Osteoblast (primary cell): Measurements from ENCODE around the gene HECTD2. TPM values are rescaled to one million over a fixed set of nuclear protein-coding genes. Genes with fewer than 3 reads are reported as not detected.
A peak's percentile ranks its signal among the peaks of the same experiment; 100 is the strongest.

Experiments
- DNase-seq: peaks from one replicate; pipeline ENCODE4 v3.0.0; 2011; ENCODE audit warnings: low spot score, mixed read lengths; ENCODE audit not compliant: insufficient read length; ENCODE audit errors: missing footprints
- H2AFZ ChIP-seq: 2 replicates; pipeline ENCODE4 v1.6.0; 2011; ENCODE audit warnings: mild to moderate bottlenecking, low read length
- H3K27ac ChIP-seq: 2 replicates; pipeline ENCODE4 v1.5.1; 2011; ENCODE audit warnings: mild to moderate bottlenecking, low read depth, low read length, moderate library complexity
- H3K27me3 ChIP-seq: 2 replicates; pipeline ENCODE4 v1.6.0; 2012; ENCODE audit warnings: mild to moderate bottlenecking, control low read depth, inconsistent platforms, low read length, moderate library complexity; ENCODE audit not compliant: insufficient read depth
- H3K36me3 ChIP-seq: 2 replicates; pipeline ENCODE4 v1.5.1; 2011; ENCODE audit warnings: mild to moderate bottlenecking, low read length, control low read depth, moderate library complexity; ENCODE audit not compliant: insufficient read depth
- H3K4me1 ChIP-seq: 2 replicates; pipeline ENCODE4 v1.5.1; 2011; ENCODE audit warnings: mild to moderate bottlenecking, low read length, control low read depth, moderate library complexity; ENCODE audit not compliant: insufficient read depth
- H3K4me2 ChIP-seq: 2 replicates; pipeline ENCODE4 v1.6.0; 2011; ENCODE audit warnings: mild to moderate bottlenecking, low read length; ENCODE audit not compliant: insufficient read depth
- H3K4me3 ChIP-seq: fragments of 200-600 bp; sonication (generic); 3 replicates; pipeline ENCODE4 v1.5.1; 2012; ENCODE audit warnings: mild to moderate bottlenecking, low read length, inconsistent platforms; ENCODE audit not compliant: insufficient read depth
- H3K79me2 ChIP-seq: 2 replicates; pipeline ENCODE4 v1.6.0; 2012; ENCODE audit warnings: mild to moderate bottlenecking, low read length, control low read depth, inconsistent platforms; ENCODE audit not compliant: insufficient read depth
- H3K9me3 ChIP-seq: 2 replicates; pipeline ENCODE4 v1.5.1; 2011; ENCODE audit warnings: low read depth, low read length, control low read depth
- H4K20me1 ChIP-seq: 2 replicates; pipeline ENCODE4 v1.6.0; 2012; ENCODE audit warnings: mild to moderate bottlenecking, low read length, control low read depth; ENCODE audit not compliant: insufficient read depth
- total RNA-seq: library from RNA; depleted of rRNA; stranded (reverse); fragments of >200 nt; gene quantifications from 2 replicates; pipeline ENCODE4 v1.2.3, GENCODE V29; 2012
- TF ChIP-seq, protein P1 (sequence below): IDR thresholded peaks from 2 replicates; pipeline ENCODE4 v1.5.1; 2011; ENCODE audit warnings: mild to moderate bottlenecking, low read depth, low read length, moderate library complexity; ENCODE audit errors: extremely low read depth

The HECTD2 gene
- total RNA-seq, 1 donor: 15.9 TPM

DNA sequence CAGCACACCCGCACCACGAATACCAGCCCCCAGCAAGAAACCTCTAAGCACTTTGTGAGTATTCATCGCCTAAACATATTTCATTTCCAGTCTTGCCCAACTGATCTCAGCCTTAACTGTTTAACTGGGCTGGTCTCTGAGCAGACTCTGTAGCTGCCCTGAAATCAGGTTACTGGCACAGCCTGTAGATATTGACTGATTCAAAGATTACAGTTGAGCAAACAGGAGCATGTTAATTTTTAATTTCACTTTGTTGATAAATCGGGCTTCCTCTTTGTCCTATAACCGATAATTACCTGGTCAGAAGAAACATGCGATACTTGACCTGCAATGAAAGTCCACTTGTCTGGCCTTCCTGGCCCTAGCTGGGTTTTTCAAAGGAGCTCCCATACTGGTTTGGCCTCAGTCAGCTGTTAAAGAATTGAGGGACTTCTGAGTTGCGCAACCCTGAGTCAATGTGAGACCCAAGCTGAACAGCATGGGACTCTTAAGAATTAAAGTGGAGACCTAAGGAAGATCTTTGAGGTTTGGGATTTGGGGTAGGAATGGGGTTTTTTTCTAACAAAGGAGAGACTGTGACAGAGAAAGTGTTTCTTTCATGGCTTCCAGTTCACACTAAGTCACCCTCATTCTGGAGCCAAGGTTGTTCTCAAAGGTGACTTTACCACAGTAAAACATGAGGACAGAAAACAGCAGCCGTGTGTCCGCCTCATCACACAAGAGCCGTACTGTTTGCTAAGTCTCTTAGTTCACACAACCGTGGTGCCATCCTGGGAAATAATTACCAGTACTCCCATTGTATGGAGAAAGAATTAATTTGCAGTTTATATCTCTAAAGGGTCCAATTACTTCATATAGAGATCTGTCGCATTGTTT is 146.8 kb downstream of the HECTD2 start:
- peak overlapping the region; percentile 44 for H3K4me2 ChIP-seq
- peak overlapping the region; percentile 66 for H2AFZ ChIP-seq

GRCh38 chr10:91557651-91558111 is 147.5 kb downstream of the HECTD2 start:
- DNase-seq: no peak

More for the DNA sequence above, 146.8 kb downstream of the HECTD2 start:
- Histone ChIP-seq H3K27me3 (no peaks in the 10 kb centered on the region), H3K36me3 (no peaks in the 10 kb centered on the region), H3K79me2 (no peaks in the 10 kb centered on the region), H3K4me1 (peaks cover 5% of the 10 kb centered on the region), H3K9me3 (no peaks in the 10 kb centered on the region), H4K20me1 (no peaks in the 10 kb centered on the region), H3K4me3 (peak overlapping the region; percentile 29), H3K27ac (no peak overlapping the region)
- TF ChIP-seq, protein P1, sequence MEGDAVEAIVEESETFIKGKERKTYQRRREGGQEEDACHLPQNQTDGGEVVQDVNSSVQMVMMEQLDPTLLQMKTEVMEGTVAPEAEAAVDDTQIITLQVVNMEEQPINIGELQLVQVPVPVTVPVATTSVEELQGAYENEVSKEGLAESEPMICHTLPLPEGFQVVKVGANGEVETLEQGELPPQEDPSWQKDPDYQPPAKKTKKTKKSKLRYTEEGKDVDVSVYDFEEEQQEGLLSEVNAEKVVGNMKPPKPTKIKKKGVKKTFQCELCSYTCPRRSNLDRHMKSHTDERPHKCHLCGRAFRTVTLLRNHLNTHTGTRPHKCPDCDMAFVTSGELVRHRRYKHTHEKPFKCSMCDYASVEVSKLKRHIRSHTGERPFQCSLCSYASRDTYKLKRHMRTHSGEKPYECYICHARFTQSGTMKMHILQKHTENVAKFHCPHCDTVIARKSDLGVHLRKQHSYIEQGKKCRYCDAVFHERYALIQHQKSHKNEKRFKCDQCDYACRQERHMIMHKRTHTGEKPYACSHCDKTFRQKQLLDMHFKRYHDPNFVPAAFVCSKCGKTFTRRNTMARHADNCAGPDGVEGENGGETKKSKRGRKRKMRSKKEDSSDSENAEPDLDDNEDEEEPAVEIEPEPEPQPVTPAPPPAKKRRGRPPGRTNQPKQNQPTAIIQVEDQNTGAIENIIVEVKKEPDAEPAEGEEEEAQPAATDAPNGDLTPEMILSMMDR: no peak
- DNase-seq: no peak

DNA sequence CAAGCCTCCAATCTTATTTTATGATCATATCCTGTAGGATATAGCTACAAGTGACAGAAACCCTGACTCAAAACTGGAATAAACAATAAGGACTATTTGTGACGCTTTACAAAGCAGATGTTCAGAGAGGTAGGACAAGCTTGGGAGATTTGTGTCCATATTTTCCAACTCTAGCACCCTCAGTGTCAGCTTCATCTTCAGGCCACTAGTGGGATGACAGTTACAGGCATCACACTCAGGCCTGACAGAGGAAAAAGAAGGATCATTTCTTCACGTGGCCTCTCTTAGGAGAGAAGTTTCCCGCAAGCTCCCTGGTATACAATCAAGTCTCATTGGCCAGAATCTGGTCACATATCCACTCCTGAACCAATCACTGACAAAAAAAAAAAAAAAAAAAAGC is 148.3 kb downstream of the HECTD2 start:
- H3K9me3 ChIP-seq: no peaks in the 10 kb centered on the region
- TF ChIP-seq, protein P1: no peak
- no peaks in the 10 kb centered on the region for H4K20me1 ChIP-seq
- no peak overlapping the region for H3K27ac ChIP-seq
- H2AFZ ChIP-seq: no peak overlapping the region
- peaks cover 2% of the 10 kb centered on the region for H3K4me1 ChIP-seq
- no peaks in the 10 kb centered on the region for H3K36me3 ChIP-seq
- no peak for DNase-seq
- H3K27me3 ChIP-seq: no peaks in the 10 kb centered on the region
- H3K4me3 ChIP-seq: no peak overlapping the region
- H3K4me2 ChIP-seq: no peak overlapping the region
- H3K79me2 ChIP-seq: no peaks in the 10 kb centered on the region

More at GRCh38 chr10:91557651-91558111, 147.5 kb downstream of the HECTD2 start:
- Histone ChIP-seq H3K4me1 (peaks cover 2% of the 10 kb centered on the region), H3K79me2 (no peaks in the 10 kb centered on the region), H3K9me3 (no peaks in the 10 kb centered on the region), H3K4me2 (peak overlapping the region; percentile 44), H3K27ac (no peak overlapping the region), H3K27me3 (no peaks in the 10 kb centered on the region), H3K36me3 (no peaks in the 10 kb centered on the region), H4K20me1 (no peaks in the 10 kb centered on the region), H3K4me3 (peak overlapping the region; percentile 29), H2AFZ (peak overlapping the region; percentile 66)
- TF ChIP-seq, protein P1: no peak

DNA sequence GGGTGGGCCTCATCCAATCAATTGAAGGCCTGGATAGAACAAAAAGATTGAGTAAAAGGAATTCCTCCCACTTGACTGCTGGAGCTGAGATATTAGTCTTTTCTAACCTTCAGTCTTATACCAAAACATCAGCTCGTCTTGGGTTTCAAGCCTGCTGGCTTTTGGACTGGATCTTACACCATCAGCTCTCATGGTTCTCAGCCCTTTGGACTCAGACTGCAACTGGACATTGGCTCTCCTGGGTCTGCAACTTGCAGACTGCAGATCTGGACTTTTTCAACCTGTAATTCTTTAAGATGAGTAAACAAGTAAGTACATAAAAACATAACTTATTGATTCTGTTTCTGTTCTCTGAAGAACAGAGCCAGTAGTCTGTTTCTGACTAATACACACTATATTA is 149.0 kb downstream of the HECTD2 start:
- TF ChIP-seq, protein P1: no peak
- H2AFZ ChIP-seq: no peak overlapping the region
- H3K79me2 ChIP-seq: no peaks in the 10 kb centered on the region
- H3K27me3 ChIP-seq: no peaks in the 10 kb centered on the region
- H3K4me1 ChIP-seq: peaks cover 2% of the 10 kb centered on the region
- no peaks in the 10 kb centered on the region for H3K9me3 ChIP-seq
- H3K4me2 ChIP-seq: no peak overlapping the region
- no peak overlapping the region for H3K4me3 ChIP-seq
- DNase-seq: no peak
- no peak overlapping the region for H3K27ac ChIP-seq
- no peaks in the 10 kb centered on the region for H3K36me3 ChIP-seq
- no peaks in the 10 kb centered on the region for H4K20me1 ChIP-seq
